Stimulated activated CD4-positive, alpha-beta T cell treated with anti-CD3 and anti-CD28 coated beads, Interleukin-1b, Interleukin-23, amount 100 ng/mL, for 1 hour (primary cell): Measurements from ENCODE around the gene DENND1C.

Experiments used
- DNase-seq, 2 donors: peaks; one replicate each; pipeline ENCODE4 v3.0.0-alpha.2; 2020; ENCODE audit warnings: low read depth in 2 of 2

DENND1C gene

GRCh38 chr19:6478815-6479214 lies 2.8 kb downstream of the DENND1C start:
- DNase-seq, result no peak

DNA sequence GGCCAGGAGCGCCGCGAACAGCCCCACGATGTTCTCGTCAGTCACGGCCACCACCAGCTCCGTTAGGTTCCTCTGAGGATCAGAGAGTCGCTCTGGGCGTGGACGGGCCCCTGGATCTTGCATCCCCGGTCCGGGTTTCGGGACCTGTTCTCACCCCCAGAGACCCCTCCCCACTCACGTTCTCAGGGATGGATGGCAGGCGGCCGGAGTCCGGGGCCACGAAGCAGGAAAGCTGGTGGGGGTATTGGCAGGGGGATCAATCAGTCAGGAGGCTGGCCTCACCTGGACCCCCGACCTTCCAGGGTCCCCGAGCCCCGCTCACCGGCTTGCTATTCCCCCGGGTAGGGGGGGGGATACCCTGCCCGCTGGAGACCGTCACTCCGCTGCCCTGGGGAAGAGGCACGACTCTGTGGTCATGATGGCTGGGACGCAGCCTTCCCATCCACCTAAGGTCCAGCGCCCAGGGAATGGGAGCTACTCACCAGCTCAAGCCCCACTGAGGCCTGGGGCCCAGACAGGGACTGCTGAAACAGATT lies 4.6 kb downstream of the DENND1C start:
- DNase-seq, result no peak

GRCh38 chr19:6476155-6476895 lies 5.3 kb downstream of the DENND1C start:
- DNase-seq, result peak in 1 of 2 donors; percentile 50

DNA sequence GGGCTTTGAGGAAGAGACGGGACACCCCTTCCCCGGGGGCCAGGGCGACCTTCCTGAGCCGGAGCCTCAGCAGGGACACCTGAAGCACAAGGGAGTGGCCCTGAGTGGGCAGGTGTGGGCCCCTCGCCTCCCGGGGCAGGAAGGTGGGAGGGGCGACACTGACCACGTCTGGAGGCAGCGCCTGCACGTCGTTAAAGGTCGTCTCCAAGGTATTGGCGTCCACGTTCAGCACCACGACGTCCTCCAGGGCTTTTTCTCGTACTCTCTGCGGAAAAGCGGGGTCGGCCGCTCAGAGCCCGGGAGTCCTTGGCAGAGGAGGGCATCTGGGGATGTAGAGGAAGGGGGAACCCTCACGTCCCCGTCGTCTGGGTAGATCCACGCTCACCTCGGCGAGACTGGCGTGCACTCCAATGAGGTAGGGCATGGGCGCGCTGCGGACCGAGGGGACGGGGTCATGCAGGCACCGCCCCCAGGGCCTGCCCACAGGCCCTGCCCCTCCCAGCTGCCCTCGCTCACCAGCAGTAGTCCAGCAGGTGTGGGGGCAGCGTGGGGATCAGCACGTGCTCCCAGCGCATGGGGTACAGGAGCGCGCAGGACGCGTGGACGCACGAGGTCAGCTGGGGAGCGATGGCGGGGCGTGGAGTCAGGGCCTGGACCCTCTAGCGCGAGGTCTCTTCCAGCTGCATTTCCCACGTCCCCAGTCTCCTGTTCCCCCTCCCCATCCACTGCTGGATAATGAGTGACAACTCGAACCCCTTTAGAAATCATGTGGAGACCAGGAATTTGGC lies 6.1 kb downstream of the DENND1C start:
- DNase-seq, result no peak

GRCh38 chr19:6473647-6474046 lies 7.9 kb downstream of the DENND1C start:
- DNase-seq, result no peak

GRCh38 chr19:6472713-6473112 lies 8.9 kb downstream of the DENND1C start:
- no peak for DNase-seq

DNA sequence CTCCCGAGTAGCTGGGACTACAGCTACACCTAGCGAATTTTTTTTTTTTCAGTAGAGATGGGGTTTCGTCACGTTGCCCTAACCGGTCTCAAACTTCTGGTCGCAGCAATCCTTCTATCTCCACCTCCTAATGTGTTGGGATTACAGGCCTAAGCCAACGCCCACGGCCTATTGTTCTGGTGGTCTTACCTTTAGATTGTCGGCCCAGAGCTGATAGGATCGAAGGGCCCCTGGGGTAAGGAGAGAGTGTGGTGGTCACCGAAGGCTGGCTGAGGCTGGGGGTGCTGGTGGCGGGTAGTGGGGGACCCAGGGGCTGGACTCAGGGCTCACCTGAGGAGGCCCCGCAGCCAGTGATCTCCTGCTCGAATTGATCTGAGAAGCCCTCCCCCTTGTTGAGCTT lies 10.5 kb downstream of the DENND1C start:
- no peak for DNase-seq

GRCh38 chr19:6470173-6470572 lies 11.4 kb downstream of the DENND1C start:
- no peak for DNase-seq

- no peak for DNase-seq
Observed at GRCh38 chr19:6467384-6467783, 14.2 kb downstream of the DENND1C start.

DNA sequence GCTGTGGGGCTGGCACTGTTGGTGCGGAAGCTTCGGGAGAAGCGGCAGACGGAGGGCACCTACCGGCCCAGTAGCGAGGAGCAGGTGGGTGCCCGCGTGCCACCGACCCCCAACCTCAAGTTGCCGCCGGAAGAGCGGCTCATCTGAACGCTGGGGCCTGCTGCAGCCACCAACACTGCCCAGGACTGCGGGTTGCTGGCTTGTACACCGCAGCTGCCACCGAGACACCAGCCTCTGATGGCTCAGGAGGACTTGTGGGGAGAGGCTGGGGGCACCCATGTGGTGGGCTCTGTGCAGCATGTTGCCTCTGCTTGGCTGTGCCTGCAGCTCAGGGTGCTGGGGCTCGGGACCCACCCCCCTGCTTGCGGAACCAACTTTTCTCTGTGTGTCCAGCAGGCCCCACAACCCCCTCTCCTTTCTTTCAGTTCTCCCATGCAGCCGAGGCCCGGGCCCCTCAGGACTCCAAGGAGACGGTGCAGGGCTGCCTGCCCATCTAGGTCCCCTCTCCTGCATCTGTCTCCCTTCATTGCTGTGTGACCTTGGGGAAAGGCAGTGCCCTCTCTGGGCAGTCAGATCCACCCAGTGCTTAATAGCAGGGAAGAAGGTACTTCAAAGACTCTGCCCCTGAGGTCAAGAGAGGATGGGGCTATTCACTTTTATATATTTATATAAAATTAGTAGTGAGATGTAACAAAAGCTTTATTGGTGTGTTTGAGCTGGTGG lies 14.9 kb downstream of the DENND1C start:
- DNase-seq, result no peak

- DNase-seq, result no peak
Observed at GRCh38 chr19:6465663-6466062, 15.9 kb downstream of the DENND1C start.

DNA sequence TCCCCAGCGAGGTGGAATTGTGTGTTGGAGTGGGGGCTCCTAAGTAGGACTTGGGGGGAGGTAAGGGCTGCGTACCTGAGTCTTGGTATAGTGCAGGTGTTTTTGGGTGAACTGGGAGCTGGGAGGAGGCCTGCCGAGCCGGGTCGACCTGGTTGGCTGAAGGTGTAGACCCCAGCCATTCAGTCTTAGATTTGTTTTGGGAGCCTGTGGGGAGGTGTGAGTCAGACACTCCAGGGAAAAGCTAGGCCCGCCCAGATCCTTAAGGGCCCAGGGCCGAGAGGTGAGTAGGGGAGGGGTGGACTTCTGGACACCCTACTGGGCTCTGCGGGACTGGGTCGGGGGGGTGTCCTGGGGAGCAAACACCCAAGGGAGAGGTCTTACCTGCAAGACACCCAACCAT lies 16.6 kb downstream of the DENND1C start:
- no peak for DNase-seq

DNA sequence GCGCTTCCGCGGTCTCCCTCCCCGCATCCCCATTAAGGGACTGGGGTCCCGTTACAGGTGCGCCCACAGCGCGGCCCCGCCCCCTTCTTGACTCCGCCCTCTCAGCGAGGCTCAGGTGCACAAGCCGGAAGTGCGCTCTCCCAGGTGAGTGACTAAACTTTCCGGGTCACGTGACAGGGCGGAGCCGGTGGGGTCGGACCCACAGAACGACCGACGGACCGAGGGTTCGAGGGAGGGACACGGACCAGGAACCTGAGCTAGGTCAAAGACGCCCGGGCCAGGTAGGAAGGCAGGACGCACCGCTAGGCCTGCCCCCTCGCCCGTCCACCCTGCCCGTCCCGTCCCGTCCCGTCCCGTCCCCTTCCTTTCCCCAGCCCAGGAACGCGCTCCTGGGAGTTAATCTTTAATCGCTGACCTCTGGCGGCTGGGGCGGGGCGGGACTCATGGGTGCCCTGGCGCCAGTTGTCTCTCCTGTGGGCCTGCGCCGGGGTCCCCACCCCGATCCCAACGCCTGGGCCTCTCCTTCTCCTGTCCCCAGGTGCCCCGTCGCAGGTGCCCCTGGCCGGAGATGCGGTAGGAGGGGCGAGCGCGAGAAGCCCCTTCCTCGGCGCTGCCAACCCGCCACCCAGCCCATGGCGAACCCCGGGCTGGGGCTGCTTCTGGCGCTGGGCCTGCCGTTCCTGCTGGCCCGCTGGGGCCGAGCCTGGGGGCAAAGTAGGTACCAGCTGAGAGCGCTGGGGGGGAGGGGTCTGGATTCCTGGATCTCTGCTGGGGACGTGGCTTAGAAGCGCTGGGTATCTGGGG lies 17.3 kb downstream of the DENND1C start, which contains the start of gene CRB3:
CRB3 (plus strand) TSS at position 202 of the 804 bp plus-strand sequence; CDS start at position 633, 431 bp downstream.
- DNase-seq, result no peak

DNA sequence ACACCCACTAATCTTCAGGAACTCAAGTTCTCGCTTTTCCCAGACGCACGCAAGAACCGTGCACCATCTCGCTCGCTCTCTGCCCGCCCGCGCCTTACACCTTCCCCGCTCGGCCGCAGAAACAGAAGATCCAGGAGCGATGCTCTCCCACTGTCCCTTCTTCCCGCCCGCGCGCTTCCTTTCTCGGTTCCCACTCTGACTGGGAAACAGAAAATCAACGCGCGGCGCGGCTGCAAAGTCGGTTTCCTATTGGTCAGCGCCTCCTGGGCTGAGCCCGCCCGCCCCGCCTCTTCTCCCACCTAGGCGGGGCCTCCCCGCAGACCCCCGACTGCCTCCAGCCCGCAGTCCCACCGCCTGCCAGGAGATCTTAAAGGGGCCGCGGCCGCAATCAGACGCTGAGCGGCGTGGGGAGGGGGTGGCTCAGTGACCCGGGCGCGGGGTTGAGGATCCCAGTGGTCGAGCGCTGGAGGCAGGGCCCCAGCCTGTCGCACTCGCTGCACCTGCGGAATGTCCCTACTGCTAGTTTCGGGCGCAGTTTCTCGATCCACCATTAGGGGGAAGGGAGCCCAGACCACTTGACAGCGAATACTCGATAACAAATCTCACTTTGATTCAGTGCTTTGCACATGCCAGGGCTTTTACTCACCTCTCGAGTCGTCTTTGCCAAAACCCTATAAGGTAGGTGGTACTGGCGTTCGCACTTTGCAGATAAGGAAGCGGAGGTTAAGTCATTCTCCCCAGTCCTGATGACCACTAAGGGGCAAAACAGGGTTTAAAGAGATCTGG lies 21.3 kb downstream of the DENND1C start:
- DNase-seq, result peak; percentile 91 to 93

DNA sequence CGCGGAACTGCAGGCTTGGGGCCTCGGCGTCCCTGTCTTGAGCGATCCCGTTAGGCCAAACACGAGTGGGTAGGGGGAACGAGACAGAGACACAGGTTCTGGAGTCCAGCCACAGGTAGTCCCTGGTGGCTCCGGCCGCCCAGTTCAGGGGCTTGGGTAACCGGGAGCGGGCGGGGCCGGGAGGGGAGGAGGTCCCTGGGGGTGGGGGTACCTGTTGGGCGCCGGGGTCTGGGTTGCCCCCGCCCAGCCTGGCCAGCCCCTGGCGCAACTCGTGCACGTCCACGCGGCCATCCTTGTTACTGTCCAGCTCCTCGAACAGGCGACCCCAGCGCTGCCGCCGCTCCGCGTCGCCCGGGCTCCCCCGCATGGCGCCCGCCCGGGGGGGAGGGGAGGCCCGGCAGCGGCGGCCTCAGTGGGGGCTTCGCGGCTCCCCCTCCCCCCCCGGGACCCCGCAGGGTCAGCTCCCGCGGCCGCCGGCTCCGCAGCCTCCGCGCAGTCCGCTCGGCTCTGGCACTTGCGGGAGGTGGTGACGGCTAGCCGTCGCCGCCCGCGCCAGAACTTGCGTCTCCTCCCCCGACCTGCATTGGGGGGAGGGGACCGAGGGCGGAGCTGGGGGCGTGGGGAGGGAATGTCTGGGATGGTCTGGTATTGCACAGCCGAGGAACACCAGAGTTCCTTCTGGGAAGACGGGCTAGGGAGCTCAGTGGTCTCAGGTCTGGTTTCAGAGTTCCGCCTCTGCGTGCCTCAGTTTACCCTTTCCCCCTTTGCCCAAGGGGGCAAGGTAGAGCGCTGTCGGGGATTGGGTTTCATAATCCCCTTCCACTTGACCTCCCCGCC lies 22.1 kb downstream of the DENND1C start, which contains the start of gene SLC25A23:
SLC25A23 (minus strand) TSS at position 531 of the 837 bp plus-strand sequence; CDS start at position 367, 164 bp downstream.
- DNase-seq, result peak in 1 of 2 donors; percentile 43

GRCh38 chr19:6458695-6459261 lies 22.8 kb downstream of the DENND1C start:
- DNase-seq, result no peak

DNA sequence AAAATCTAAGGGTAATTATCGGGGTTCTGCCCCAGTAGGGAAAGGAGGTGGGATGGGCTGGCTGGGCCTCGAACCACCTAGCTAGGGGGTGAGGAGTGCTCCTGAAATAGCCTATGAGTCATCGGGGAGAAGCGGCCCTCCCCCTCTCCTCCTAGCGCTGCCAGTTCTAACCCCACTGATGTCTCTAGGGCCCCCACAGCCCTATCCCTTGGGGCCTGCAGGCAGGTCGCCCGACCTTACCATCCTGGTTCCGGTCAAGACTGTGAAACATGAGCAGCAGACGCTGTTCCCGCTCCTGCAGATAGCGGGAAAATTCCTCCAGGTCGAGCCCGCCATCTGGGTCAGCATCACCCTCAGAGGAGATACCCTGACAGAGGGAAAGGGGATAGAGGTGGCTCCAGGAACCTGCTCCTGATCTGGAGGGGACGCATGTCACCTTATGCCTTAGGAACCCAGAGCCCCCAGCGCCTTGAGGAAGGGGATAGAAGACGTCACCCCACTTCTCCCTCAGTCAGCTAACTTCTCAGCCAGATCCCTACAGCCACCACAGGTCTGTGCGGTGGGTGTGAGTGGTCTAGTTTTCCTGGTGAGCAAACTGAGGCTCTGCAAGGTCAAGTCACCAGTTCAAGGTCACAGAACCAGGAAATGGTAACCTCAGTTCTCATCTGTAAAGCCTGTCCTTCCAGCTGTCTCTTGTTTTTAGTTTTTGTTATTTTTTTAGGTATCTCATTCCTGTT lies 23.5 kb downstream of the DENND1C start:
- DNase-seq, result no peak

DNA sequence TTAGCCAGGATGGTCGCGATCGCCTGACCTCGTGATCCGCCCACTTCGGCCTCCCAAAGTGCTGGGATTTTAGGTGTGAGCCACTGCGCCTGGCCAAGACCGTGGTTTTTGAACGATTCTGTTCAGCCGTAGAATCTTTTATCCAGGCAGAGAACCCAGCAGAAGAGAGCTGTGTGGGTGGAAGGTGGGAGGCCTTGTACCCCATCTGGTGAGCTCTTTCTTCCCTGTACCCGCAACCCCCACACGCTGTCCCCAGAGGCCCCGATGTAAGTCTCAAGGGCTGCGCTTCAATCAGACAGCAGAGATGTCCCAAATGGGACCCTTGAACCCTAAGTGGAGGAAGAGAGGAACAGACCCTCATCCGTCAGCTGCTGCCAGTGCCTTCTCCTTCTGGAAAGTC lies 25.7 kb downstream of the DENND1C start:
- no peak for DNase-seq
